BJ (cell line): ENCODE results near the gene ABHD11. TPM values are rescaled to one million over a fixed set of nuclear protein-coding genes. Genes with fewer than 3 reads are reported as not detected.

Source experiments
- CTCF ChIA-PET: fragments of 350-600 bp; formaldehyde crosslinking; extraction: SDS; loops from one replicate; lab custom pipeline; 2021; ENCODE audit warnings: antibody characterized with exemption, inconsistent platforms; lab: Yijun Ruan, JAX
- POLR2A ChIA-PET: fragments of 300-600 bp; sonication (Branson Sonifier 250); formaldehyde crosslinking; extraction: SDS; loops from one replicate; lab custom pipeline; 2021; ENCODE audit warnings: antibody characterized with exemption; lab: Charles Lee
- DNase-seq: peaks from one replicate; pipeline ENCODE4 v3.0.0-alpha.2; 2011; ENCODE audit warnings: low read depth
- H3K27me3 ChIP-seq: 2 replicates; pipeline ENCODE4 v1.6.0; 2011; ENCODE audit warnings: low read length; ENCODE audit not compliant: control insufficient read depth, insufficient read depth
- H3K36me3 ChIP-seq: 2 replicates; pipeline ENCODE4 v1.5.1; 2011; ENCODE audit warnings: low read length; ENCODE audit not compliant: control insufficient read depth, insufficient read depth
- H3K4me3 ChIP-seq: 2 replicates; pipeline ENCODE4 v1.5.1; 2011; ENCODE audit warnings: low read depth, mild to moderate bottlenecking, control low read depth, low read length
- polyA plus RNA-seq: library from polyadenylated mRNA; depleted of rRNA; stranded (reverse); fragments of >200 nt; gene quantifications from 2 replicates; pipeline ENCODE4 v1.2.3, GENCODE V29; 2011
- TF ChIP-seq, protein P1 (sequence below): IDR thresholded peaks from 2 replicates; pipeline ENCODE4 v1.5.1; 2011; ENCODE audit warnings: low read depth, mild to moderate bottlenecking, control low read depth, inconsistent platforms, low read length, moderate library complexity; ENCODE audit not compliant: insufficient read depth

ABHD11 gene
- polyA plus RNA-seq, 1 experiment = 16.9 TPM

DNA sequence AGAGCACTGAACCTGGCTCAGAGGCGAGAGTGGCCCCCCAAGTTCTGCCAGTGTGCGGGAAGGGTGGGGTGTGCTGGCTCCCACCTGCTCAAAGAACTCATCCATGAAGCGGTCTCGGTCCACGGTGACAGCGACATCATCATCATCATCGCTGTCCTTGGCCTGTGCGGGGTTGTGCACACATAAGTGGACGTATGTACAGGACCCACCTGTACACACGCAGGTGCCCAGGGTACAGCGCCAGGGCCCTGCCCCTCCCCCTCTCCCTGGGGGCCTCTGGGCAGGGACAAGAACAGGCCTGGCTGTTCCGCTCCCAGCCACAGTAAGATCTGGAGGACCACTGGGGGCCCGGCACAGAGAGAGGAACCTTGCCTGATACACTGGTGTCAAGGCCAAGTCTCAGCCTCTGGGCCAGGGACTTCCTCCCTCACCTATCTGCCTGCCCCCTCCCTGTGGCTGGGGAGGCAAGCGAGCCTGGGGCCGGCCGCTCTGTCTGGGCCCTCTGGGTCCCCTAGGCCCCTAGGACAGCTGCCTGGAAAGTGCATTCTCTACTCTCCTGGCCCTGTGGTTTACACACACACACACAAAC lies 29.5 kb downstream of the ABHD11 start:
- POLR2A ChIA-PET = no interaction called here
- no peak overlapping the region for H3K4me3 ChIP-seq
- CTCF ChIA-PET = no interaction called here
- TF ChIP-seq, protein P1, sequence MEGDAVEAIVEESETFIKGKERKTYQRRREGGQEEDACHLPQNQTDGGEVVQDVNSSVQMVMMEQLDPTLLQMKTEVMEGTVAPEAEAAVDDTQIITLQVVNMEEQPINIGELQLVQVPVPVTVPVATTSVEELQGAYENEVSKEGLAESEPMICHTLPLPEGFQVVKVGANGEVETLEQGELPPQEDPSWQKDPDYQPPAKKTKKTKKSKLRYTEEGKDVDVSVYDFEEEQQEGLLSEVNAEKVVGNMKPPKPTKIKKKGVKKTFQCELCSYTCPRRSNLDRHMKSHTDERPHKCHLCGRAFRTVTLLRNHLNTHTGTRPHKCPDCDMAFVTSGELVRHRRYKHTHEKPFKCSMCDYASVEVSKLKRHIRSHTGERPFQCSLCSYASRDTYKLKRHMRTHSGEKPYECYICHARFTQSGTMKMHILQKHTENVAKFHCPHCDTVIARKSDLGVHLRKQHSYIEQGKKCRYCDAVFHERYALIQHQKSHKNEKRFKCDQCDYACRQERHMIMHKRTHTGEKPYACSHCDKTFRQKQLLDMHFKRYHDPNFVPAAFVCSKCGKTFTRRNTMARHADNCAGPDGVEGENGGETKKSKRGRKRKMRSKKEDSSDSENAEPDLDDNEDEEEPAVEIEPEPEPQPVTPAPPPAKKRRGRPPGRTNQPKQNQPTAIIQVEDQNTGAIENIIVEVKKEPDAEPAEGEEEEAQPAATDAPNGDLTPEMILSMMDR = no peak
- H3K36me3 ChIP-seq = peaks cover 10% of the 10 kb centered on the region
- DNase-seq = no peak
- no peaks in the 10 kb centered on the region for H3K27me3 ChIP-seq

DNA sequence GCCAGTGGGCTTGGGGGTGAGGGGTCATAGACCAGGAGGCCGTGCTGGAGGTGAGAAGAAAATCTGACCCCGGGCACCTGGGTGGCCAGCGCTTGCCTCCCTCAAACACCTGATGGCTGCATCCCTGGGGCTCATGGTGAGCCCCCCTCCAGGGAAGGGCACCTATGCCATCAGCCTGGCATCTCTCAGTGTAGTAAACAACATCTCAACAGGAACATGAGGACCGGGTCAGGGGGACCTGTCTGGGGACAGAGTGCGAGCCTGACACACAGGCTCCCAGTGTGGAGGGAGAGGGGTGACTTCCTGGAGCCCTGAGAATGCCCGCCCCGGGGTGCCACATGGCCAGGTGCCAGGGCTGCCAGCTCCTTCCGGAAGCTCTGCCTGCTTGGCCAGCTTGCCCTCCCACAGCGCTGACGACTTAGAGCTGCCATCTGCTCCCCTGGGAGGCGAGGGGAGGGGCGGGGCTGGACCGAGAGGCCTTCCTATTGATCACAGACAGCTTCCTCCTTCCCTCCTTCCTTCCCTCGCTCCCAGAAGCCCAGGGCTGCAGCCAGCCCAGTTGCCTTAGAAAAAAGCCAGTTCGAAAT lies 31.5 kb downstream of the ABHD11 start:
- Histone ChIP-seq H3K4me3 (no peak overlapping the region), H3K36me3 (peaks cover 16% of the 10 kb centered on the region), H3K27me3 (no peaks in the 10 kb centered on the region)
- ChIA-PET POLR2A (no interaction called here), CTCF (interaction anchor here (0.6 to 1.8 kb wide), 4 partner anchors 10 to 100 kb away, joined by 3 to 7 read pairs (median 4); partner anchors contain the start of gene VPS37D)
- no peak for DNase-seq
- TF ChIP-seq, protein P1 = no peak

DNA sequence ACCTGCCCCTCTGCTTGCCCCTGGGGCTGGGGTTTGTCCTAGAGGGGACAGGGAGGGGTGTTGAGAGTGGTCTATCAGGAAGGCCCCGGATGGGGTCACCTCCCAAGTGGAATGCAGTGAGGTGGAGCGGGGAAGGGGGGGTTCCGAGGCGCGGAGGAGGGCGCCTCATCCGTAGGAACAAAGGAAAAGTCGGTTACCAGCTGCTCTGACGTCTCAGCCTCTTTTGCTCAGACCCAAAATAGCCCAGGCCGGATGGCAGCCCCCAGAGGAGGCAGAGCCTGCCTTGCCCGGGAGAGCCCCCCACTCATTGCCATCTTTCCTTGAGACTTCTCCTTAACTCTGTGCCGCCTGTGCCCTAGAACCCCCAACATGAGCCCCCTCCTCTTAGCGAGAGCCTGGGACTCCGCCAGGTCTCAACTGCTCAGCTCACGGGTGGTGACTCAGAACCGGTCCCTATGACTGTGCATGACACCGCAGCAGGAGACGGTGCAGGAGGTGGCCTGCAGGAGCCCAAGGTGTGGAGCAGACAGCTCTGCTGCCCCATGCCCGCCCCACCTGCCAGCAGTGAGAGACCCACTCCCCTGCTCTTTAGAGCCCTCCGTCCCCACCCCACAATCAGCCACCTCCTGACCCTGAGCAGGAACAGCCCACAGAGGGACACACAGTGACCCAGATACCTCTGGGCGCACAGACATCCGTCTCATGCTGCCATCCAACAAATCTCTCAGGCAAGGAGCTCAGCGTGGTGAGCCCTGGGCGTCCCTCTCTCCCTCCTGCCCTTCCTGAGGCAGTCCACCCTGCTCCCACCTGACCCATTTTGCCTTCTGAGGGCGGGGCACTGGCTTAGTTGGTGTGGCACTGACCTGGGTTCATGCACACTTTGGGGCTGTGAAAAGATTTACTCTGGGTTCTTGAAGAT lies 32.2 kb downstream of the ABHD11 start:
- no peak for DNase-seq
- POLR2A ChIA-PET = no interaction called here
- CTCF ChIA-PET = interaction anchor here (0.6 to 1.8 kb wide), 8 partner anchors 10 to 99 kb away, joined by 3 to 7 read pairs (median 3); partner anchors contain the start of gene VPS37D

DNA sequence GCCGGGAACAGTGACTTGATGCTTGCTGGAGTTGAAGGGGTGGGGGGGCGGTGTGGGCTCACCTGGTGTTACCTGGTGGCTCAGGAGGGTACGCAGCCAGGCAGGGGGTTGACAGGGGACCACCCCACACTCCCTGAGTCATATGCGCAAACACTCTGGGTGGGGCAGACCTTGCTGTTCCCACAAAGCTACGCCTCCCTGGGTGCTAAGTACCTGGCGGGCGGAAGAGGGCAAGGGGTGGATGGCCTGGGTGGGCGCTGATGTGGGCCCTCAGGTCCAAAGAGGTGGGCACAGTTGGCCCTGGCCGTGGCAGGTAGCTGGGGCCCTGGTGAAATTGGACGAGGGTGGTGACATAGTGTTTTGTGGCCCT lies 33.1 kb downstream of the ABHD11 start:
- no peaks in the 10 kb centered on the region for H3K27me3 ChIP-seq
- ChIA-PET POLR2A (no interaction called here), CTCF (interaction anchor here (0.6 to 1.8 kb wide), 6 partner anchors 9 to 98 kb away, joined by 3 to 7 read pairs (median 3); no protein-coding TSS in a partner anchor)
- TF ChIP-seq, protein P1 = no peak
- peaks cover 20% of the 10 kb centered on the region for H3K36me3 ChIP-seq
- no peak overlapping the region for H3K4me3 ChIP-seq
- DNase-seq = no peak

More for the DNA sequence above, 32.2 kb downstream of the ABHD11 start:
- TF ChIP-seq, protein P1 = no peak
- no peak overlapping the region for H3K4me3 ChIP-seq
- no peaks in the 10 kb centered on the region for H3K27me3 ChIP-seq
- peaks cover 20% of the 10 kb centered on the region for H3K36me3 ChIP-seq
